NAMALWA (cell line): ENCODE measurements around the gene LYZ.
"Not testable (repeated sequence)": the region's sequence is repeated elsewhere in the genome, so short reads cannot be mapped to it uniquely, and the experiment has no call there.

Source experiments
- DNase-seq: peaks from one replicate; pipeline ENCODE4 v3.0.0-alpha.2; 2015; ENCODE audit warnings: low spot score

LYZ gene

GRCh38 chr12:69348162-69348938 lies at the start of gene LYZ:
Gene LYZ, plus strand, starts transcription at chr12:69348381. Its CDS starts 28 bp downstream, at chr12:69348409.
- no peak for DNase-seq

- no peak for DNase-seq
Observed at GRCh38 chr12:69298947-69299346, 49.2 kb upstream of the LYZ start.

DNA sequence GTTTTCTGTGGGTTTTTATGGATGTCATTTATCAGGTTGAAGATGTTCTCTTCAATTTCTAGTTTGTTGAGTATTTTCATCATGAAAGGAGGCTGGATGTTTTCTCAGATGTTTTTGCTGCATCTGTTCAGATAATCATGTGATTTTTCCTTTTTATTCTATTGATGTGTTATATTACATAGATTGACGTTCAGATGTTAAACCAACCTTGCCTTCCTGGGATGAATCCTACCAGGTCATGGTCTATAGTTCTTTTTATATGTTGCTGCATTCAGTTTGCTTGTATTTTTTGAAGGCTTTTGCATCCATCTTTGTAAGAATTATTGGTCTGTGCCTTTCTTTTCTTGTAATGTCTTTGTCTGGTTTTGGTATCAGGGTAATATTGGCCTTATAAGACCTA lies 43.9 kb upstream of the LYZ start:
- no peak for DNase-seq

DNA sequence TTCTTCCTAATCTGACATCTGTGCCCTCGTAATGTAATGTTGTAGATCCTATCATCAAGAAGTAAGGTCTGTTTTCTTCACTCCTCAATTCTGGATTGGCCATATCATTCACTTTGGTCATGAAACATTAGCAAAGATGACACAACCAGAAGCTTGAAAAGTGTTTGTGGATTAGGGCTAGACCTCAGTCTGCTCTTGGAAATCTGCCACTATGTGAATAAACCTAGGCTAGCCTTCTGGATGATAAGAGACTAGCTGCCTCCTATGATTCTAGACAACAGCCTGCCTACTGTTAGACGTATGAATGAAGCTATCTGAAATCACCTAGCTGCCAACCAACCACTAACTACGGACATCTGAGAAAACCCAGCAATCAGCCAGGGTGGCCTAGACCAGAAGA lies 38.7 kb upstream of the LYZ start:
- DNase-seq, result no peak

GRCh38 chr12:69313209-69313608 lies 35.0 kb upstream of the LYZ start:
- no peak for DNase-seq

DNA sequence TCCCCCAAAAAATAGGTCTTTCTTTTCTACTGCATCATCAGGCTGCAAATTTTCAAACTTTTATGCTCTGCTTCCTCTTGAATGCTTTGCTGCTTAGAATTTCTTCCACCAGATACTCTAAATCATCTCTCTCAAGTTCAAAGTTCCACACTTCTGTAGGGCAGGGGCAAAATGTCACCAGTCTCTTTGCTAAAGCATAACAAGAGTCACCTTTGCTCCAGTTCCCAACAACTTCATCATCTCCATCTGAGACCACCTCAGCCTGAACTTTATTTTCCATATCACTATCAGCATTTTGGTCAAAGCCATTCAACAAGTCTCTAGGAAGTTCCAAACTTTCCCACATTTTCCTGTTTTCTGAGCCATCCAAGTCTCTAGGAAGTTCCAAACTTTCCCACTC lies 31.4 kb upstream of the LYZ start:
- DNase-seq, result not testable (repeated sequence)

DNA sequence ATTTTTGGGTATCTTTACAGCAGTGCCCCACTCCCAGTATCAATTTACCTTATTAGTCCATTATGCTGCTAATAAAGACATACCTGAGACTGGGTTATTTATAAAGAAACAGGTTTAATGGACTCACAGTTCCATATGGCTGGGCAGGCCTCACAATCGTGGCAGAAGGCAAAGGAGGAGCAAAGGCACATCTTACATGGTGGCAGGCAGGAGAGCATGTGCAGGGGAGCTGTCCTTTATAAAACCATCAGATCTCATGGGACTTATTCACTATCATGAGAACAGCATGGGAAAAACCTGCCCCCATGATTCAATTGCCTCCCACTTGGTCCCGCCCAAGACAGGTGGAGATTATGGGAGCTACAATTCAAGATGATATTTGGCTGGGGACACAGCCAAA lies 30.9 kb upstream of the LYZ start:
- DNase-seq, result not testable (repeated sequence)

DNA sequence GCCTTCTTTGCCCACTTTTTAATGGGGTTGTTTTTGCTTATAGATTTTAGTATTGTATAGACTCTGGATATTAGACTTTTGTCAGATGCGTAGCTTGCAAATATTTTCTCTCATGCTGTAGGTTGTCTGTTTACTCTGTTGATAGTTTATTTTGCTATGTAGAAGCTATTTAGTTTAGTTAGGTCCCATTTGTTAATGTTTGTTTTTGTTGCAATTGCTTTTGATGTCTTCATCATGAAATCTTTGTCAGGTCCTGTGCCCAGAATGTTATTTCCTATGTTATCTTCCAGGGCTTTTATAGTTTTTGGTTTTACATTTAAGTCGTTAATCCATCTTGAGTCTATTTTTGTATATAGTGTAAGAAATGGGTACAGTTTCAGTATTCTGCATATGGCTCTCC lies 30.0 kb upstream of the LYZ start:
- no peak for DNase-seq

DNA sequence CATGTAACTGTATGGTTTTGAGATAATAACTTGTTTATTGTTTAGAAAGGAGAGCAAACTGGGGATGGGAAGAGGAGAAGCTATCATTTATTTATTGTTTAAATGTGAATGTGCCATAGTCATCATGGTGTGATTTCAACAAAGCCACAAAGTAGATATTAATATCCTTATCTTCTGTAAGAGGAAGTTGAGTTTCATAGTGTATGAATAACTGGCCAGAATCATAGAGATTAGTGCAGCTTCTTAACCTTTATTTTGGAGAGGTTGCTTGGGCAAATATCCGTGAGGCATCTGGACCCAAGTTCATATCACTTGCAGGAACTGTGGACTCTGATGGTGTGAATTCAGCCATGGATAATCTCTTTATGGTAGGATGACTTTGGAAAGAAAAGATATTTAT lies 26.8 kb upstream of the LYZ start:
- DNase-seq, result peak; percentile 15

DNA sequence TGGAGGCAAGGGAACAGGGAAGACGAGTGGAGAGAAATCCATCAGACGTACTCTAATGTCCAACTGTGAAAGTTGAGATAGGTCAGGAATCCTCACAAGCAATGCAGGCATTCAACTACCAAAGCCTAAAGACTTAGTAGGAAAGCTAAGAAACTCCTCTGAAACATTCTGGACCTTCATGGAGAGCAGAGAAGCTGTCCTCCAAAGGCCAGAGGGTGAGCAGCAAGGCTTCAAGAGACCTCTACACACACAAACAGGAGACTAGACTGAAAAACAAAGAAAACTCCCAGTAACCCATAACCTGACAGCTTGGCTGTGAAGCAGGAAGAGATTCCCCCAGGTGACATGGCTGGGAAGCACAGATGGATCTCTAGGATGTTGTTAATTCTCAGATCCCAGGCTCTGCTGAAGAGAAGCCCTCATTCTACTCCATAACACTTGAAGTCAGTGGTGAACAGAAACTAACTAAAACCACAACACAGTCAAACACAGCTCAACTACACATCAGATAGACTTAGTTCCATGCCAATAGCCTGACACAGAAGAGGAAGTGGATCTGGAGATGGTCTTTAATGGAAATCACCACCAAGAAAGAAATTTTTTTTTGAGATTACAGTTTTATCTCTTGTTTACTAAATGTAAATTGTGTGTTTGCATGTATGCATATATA lies 23.2 kb upstream of the LYZ start:
- DNase-seq, result peak; percentile 19

GRCh38 chr12:69328426-69328825 lies 19.8 kb upstream of the LYZ start:
- no peak for DNase-seq

- DNase-seq, result peak; percentile 68
Observed at GRCh38 chr12:69329669-69330428, 18.3 kb upstream of the LYZ start.

GRCh38 chr12:69330475-69331473 lies 17.4 kb upstream of the LYZ start:
- DNase-seq, result peak; percentile 69

DNA sequence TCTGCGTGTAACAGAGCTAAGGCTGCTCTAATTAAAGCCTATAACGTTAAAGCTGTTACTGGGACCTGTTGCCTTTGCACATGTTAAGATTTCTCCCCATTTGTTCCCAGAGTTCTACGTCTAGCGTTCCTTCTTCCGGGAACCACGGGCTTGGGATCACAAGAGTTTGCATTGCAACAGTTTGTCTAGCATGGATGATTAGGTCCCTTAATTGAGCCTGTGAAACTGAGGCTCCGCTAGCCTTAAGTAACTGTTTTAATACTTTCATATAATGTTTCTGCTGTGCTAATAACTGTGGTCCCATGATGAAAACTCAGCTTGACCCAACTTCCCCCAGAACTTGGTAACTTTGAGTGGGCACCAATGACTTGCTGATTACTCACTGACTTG lies 16.7 kb upstream of the LYZ start:
- no peak for DNase-seq

DNA sequence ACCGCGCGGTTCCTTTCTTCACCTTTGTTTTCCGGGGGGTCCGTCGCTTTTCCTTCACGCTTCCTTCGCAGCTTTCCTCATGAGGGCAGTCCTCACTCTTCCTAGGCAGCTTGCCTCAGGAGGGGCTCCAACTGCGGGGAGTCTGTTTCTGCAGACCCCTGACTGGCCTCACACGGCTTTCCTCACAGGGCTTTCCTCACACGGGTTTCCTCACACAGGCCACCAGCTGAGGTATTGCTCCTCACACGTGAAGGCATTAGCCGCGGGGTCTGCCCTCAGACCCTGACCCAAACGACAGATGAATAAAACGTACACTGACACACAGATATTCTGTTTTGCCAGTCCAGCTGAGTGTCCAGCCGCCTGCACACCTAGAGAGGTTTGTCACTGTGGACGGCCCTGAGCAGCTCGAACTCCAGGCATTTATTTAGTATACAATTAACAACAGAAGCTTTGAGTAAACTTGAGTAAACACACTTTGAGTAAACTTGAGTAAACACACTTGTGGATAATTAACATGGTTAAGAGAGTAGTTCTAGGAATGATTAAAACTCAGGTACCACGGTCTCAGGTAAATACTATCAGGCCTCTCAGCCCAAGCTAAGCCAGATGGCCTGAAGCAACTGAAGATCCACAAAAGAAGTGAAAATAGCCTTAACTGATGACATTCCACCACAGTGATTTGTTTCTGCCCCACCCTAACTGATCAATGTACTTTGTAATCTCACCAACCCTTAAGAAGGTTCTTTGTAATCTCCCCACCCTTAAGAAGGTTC lies 16.1 kb upstream of the LYZ start:
- no peak for DNase-seq

DNA sequence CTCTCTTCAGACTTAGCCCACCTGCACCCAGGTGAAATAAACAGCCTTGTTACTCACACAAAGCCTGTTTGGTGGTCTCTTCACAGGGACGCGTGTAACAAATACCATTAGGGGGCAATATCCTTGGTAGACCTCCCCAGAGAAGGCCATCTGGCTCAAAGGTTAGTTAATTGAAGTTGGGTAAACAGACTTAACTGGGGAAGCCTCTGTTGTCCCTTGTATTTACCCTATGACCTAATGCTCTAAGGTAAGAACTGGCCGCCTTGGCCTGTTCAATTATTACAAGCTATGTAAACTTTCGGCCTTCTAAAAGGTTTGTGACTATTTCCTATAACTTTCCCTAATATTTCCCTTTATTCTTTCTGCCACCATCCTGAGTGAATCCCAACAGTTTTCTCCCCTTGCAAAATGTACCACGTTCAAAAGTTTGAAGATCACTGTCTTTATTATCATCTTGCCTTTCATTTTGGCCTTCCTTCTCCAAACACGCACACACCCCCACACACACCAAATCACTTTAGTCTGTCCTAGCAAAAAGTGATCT lies 15.3 kb upstream of the LYZ start:
- no peak for DNase-seq

- DNase-seq, result no peak
Observed at GRCh38 chr12:69334158-69334557, 14.0 kb upstream of the LYZ start.

- DNase-seq, result peak; percentile 32
Observed at GRCh38 chr12:69337311-69338090, 10.7 kb upstream of the LYZ start.

DNA sequence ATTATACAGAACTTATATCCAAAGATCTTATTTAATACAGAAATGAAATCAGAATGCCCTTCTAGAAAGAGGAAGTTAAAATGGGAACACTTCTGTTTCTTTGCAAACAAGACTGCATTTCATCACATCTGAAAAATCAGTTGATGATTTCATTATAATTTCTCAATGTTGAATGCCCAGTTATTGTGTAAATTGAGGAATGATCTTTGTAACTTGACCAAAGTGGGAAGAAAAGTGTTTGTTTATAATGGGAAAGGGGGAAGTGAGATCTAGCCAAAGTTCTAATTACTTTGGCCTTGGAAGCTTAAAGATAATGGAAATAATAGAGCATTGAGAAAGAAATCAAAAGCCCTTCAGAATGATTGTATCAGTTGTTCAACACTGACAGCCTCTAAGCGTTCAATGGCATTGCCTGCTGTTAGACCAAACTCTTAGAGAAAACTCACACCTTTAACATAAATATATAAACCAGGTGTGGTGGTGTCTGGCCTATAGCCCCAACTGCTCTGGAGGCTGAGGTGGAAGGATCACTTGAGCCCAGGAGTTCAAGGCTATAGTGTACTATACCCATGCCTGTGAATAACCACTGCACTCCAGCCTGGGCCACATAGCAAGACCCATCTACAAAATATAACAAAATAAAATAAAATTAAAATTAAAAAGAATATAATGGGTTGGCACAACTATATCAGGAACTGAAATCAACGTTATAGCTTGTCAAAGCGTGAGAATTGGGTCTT lies 9.9 kb upstream of the LYZ start:
- DNase-seq, result peak; percentile 46
